Choroid plexus epithelial cell (primary cell): ENCODE measurements around the gene CS.
A peak's percentile ranks its signal among the peaks of the same experiment; 100 is the strongest.

ENCODE experiments used
- DNase-seq: peaks from one replicate; pipeline ENCODE4 v3.0.0-alpha.2; 2010; ENCODE audit warnings: low read depth
- H3K4me3 ChIP-seq: 2 replicates; pipeline ENCODE4 v1.5.1; 2011; ENCODE audit warnings: low read depth, mild to moderate bottlenecking, control low read depth, low read length, moderate library complexity
- TF ChIP-seq, protein P1 (sequence below): conservative IDR thresholded peaks from 2 replicates; pipeline ENCODE4 v1.5.1; 2011; ENCODE audit warnings: low read depth, mild to moderate bottlenecking, control low read depth, inconsistent platforms, low read length, moderate library complexity

Gene CS

DNA sequence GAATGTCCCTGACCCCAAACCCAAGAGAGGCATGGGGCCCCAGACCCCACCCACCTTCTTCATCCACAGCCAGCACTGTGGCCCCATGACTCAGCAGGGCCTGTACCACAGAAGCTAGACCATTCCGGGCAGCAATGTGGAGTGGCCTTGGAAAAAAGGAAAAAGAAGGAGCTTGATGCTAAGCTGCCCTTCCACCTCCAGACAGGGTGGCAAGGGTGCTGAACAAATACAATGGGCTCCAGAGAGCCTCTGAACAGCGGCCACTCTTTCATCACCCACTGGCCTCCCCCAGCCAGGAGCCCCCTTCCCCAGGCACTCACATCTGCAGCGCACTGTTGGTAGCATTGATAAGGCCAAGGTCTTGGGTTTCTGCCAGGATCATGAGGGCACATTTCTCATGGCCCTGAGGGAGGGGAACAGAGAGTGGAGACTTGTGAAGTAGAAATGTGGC is 56.4 kb downstream of the CS start:
- TF ChIP-seq, protein P1, sequence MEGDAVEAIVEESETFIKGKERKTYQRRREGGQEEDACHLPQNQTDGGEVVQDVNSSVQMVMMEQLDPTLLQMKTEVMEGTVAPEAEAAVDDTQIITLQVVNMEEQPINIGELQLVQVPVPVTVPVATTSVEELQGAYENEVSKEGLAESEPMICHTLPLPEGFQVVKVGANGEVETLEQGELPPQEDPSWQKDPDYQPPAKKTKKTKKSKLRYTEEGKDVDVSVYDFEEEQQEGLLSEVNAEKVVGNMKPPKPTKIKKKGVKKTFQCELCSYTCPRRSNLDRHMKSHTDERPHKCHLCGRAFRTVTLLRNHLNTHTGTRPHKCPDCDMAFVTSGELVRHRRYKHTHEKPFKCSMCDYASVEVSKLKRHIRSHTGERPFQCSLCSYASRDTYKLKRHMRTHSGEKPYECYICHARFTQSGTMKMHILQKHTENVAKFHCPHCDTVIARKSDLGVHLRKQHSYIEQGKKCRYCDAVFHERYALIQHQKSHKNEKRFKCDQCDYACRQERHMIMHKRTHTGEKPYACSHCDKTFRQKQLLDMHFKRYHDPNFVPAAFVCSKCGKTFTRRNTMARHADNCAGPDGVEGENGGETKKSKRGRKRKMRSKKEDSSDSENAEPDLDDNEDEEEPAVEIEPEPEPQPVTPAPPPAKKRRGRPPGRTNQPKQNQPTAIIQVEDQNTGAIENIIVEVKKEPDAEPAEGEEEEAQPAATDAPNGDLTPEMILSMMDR, result no peak
- peak; percentile 31 for DNase-seq
- H3K4me3 ChIP-seq, result no peak overlapping the region

GRCh38 chr12:56242986-56243385 is 57.1 kb downstream of the CS start:
- no peak overlapping the region for H3K4me3 ChIP-seq
- no peak for DNase-seq
- TF ChIP-seq, protein P1, result no peak

DNA sequence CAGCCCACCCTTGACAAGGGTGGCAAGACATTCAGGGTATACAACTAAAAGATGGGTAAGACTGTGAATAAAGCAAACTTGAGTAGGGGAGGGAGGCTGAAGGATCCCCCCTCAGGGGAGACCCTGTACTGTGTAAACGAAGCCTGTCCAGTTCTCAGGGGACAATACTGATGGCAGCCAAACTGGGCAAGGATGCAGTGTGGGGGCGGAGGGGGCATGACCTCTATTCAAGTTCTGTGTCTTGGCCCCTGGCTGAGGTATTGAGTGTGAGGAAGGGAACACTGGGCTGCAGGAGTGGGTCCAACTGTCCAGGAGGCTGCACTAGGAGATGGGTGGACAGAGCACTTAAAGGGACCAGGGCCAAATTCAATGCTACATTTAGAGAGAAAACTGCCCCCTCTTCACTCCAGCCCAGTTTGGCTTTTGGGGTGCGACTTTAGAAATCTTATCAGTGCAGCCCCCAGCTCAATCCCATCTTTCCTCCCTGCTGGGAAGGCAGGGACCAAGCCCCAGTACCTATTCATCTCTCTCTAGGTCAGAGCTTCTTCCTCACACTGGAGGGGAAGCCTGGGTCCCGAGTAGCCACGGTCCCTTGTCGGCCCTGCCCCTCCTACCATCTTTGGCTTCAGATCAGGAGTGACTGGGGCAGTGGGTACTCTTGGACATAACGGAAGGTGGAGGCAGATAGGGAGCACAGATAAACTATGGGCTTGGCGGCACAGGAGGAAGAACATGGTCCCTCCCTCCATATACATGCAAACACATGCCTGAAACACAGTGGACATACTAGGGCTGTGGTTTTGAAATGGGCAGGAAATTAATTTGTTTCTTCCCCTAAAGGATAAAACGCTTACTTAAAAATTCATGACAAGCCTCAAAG is 58.5 kb downstream of the CS start:
- no peak overlapping the region for H3K4me3 ChIP-seq
- TF ChIP-seq, protein P1, result no peak
- no peak for DNase-seq

DNA sequence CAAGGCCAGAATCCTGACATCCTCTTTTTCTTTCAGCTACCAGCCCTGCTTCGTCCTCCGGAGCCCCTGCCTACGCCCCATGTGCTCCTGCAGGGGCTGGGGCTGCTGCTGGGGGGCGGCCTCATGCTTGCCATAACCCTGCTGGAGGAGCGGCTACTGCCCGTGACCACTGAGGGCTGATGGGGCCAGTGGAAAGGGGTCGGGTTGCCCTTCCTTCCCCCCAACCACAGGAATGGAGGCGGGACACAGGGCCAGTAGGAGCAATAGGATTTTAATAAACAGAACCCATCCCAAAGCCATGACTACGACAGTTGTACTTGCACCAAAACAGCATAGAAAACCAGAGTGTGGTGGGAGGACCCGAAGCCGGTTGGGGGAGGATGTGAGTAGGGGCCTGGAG is 62.6 kb downstream of the CS start:
- peak; percentile 27 for DNase-seq
- H3K4me3 ChIP-seq, result no peak overlapping the region
- TF ChIP-seq, protein P1, result no peak

- no peak overlapping the region for H3K4me3 ChIP-seq
- TF ChIP-seq, protein P1, result no peak
- no peak for DNase-seq
Observed at GRCh38 chr12:56236985-56237384, 63.1 kb downstream of the CS start.

- H3K4me3 ChIP-seq, result no peak overlapping the region
- TF ChIP-seq, protein P1, result no peak
- DNase-seq, result no peak
Observed at GRCh38 chr12:56236091-56236490, 64.0 kb downstream of the CS start.
